ENCODE measurements around the gene CHRM5.

GRCh38 chr15:33968821-33969220 lies 524 bp downstream of the CHRM5 start:
- TF ChIP-seq CTCF (IDR thresholded peaks at IDR 0.05) (no peak), EZH2 (IDR thresholded peaks at IDR 0.05; ENCODE audit: borderline replicate concordance, insufficient read depth, low read depth, low read length, poor library complexity, severe bottlenecking) (no peak)

Data from B cell (primary cell).